ENCODE measurements around the gene ECT2L. TPM values are rescaled to one million over a fixed set of nuclear protein-coding genes. Genes with fewer than 3 reads are reported as not detected.

Gene ECT2L
- total RNA-seq, 1 experiment from 2014 or later = not detected

DNA sequence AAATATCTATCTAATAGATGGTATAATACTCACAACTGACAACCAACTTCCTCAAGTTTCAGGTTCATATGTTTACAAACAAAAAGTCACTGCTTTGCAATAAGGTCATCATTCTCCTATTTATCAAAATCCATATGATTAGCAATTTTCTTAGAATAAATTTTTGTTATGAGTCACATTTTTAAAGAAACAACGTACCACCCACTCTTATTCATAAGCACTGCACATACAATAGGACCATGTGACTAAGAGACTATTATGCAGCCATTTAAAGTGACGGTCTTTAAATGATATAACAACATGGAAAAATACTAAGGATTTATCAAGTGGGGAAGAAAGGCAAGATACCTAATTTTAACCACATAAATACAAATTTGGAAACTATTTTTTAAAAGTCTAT is 152.1 kb downstream of the ECT2L start:
- no peaks in the 10 kb centered on the region for H3K9me3 ChIP-seq
- ChIA-PET CTCF (interaction anchor here (1.0 kb wide), 1 partner anchor 41 kb away, joined by 3 read pairs; no protein-coding TSS in a partner anchor), POLR2A (no interaction called here)
- no TSS peak for BruUV-seq (replicated peaks)
- intact Hi-C loops (cut with micrococcal nuclease; ENCODE audit: unreplicated experiment) = loop anchor here (2.0 to 5.0 kb wide), 2 partner anchors 41 to 79 kb away; partner anchors contain the start of genes ABRACL and REPS1
- Mint-ChIP-seq H3K27me3 (ENCODE audit: insufficient read depth, unreplicated experiment) (no peaks in the 10 kb centered on the region), H3K4me1 (ENCODE audit: low read depth, unreplicated experiment) (peaks cover 29% of the 10 kb centered on the region), H3K27ac (ENCODE audit: unreplicated experiment) (no peak overlapping the region), H3K36me3 (ENCODE audit: insufficient read depth, unreplicated experiment) (peaks cover 39% of the 10 kb centered on the region), H3K4me3 (ENCODE audit: unreplicated experiment) (no peak overlapping the region), H3K9me3 (ENCODE audit: unreplicated experiment) (no peaks in the 10 kb centered on the region)
- peaks cover 14% of the 10 kb centered on the region for H3K4me1 ChIP-seq
- H3K4me3 ChIP-seq (ENCODE audit: low read depth, low read length) = no peak overlapping the region
- no peaks in the 10 kb centered on the region for H3K27me3 ChIP-seq (replicated peaks; ENCODE audit: control insufficient read depth, insufficient read depth, low read length)
- no peak for DNase-seq
- no peaks in the 10 kb centered on the region for H3K36me3 ChIP-seq (ENCODE audit: control insufficient read depth, insufficient read depth, low read length)
- TF ChIP-seq, protein P1, sequence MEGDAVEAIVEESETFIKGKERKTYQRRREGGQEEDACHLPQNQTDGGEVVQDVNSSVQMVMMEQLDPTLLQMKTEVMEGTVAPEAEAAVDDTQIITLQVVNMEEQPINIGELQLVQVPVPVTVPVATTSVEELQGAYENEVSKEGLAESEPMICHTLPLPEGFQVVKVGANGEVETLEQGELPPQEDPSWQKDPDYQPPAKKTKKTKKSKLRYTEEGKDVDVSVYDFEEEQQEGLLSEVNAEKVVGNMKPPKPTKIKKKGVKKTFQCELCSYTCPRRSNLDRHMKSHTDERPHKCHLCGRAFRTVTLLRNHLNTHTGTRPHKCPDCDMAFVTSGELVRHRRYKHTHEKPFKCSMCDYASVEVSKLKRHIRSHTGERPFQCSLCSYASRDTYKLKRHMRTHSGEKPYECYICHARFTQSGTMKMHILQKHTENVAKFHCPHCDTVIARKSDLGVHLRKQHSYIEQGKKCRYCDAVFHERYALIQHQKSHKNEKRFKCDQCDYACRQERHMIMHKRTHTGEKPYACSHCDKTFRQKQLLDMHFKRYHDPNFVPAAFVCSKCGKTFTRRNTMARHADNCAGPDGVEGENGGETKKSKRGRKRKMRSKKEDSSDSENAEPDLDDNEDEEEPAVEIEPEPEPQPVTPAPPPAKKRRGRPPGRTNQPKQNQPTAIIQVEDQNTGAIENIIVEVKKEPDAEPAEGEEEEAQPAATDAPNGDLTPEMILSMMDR (IDR thresholded peaks at IDR 0.05; ENCODE audit: insufficient read depth in 1 of 2, low read depth in 1 of 2, low read length in 1 of 2, severe bottlenecking in 1 of 2, unreplicated experiment in 1 of 2) = no peak

DNA sequence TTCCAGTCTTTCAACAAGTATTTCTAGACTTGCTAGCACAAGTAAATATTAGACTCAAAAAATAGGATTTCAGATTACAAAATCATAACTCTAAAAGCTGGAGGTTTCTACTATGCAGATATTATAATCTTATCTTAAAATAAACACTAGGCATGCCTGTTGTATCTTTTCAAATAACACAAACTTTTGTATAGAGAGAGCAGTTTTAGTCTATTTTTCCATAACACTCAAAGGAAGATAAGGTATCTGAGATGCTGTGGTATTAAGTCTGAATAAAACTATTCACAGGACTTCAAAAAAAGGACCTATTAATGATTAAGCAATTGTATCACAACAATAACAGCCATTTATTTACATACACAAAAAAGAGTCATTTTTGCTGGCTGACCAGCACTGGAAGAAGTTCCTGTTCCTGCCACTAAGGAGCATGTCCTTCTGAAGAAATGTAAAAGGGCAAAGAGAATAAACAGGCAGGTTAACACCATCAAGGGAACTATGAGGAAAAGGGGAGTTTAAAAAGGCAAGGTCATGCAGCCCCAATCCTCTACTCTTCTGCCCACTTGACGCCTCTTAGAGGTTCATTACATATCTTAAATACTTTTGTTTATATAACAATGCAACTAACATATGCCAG is 152.8 kb downstream of the ECT2L start:
- Mint-ChIP-seq H3K4me3 (ENCODE audit: unreplicated experiment) (no peak overlapping the region), H3K9me3 (ENCODE audit: unreplicated experiment) (no peaks in the 10 kb centered on the region), H3K36me3 (ENCODE audit: insufficient read depth, unreplicated experiment) (peaks cover 41% of the 10 kb centered on the region), H3K27me3 (ENCODE audit: insufficient read depth, unreplicated experiment) (no peaks in the 10 kb centered on the region), H3K4me1 (ENCODE audit: low read depth, unreplicated experiment) (peaks cover 29% of the 10 kb centered on the region), H3K27ac (ENCODE audit: unreplicated experiment) (no peak overlapping the region)
- intact Hi-C loops (cut with micrococcal nuclease; ENCODE audit: unreplicated experiment) = loop anchor here (2.0 to 5.0 kb wide), 2 partner anchors 40 to 79 kb away; partner anchors contain the start of genes ABRACL and REPS1
- no peaks in the 10 kb centered on the region for H3K27me3 ChIP-seq (replicated peaks; ENCODE audit: control insufficient read depth, insufficient read depth, low read length)
- POLR2A ChIA-PET = no interaction called here
- H3K4me1 ChIP-seq = peaks cover 14% of the 10 kb centered on the region
- CTCF ChIA-PET = interaction anchor here (1.0 kb wide), 1 partner anchor 41 kb away, joined by 3 read pairs; no protein-coding TSS in a partner anchor
- no peak overlapping the region for H3K4me3 ChIP-seq (ENCODE audit: low read depth, low read length)
- TF ChIP-seq, protein P1 (IDR thresholded peaks at IDR 0.05; ENCODE audit: insufficient read depth in 1 of 2, low read depth in 1 of 2, low read length in 1 of 2, severe bottlenecking in 1 of 2, unreplicated experiment in 1 of 2) = no peak
- DNase-seq = peak in 1 of 2 experiments; percentile 8
- no peaks in the 10 kb centered on the region for H3K36me3 ChIP-seq (ENCODE audit: control insufficient read depth, insufficient read depth, low read length)
- no peaks in the 10 kb centered on the region for H3K9me3 ChIP-seq
- BruUV-seq (replicated peaks) = no TSS peak

DNA sequence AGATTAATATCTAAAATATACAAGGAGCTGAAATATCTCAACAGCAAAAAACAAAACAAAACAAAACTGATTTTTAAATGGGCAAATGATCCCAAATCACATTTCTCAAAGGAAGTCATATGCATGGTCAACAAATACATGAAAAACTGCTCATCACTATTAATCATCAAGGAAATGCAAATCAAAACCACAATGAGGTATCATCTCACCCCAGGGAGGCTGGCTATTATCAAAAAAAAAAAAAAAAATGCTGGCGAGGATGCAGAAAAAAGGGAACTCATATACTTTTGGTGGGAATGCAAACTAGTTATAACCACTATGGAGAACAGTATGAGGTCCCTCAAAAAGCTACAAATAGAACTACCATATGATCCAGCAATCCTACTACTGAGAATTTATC is 157.6 kb downstream of the ECT2L start:
- ChIA-PET CTCF (no interaction called here), POLR2A (no interaction called here)
- no peaks in the 10 kb centered on the region for H3K27me3 Mint-ChIP-seq (ENCODE audit: insufficient read depth, unreplicated experiment)
- no peak overlapping the region for H3K4me3 ChIP-seq (ENCODE audit: low read depth, low read length)
- H3K27me3 ChIP-seq (replicated peaks; ENCODE audit: control insufficient read depth, insufficient read depth, low read length) = no peaks in the 10 kb centered on the region
- no peaks in the 10 kb centered on the region for H3K36me3 ChIP-seq (ENCODE audit: control insufficient read depth, insufficient read depth, low read length)
- intact Hi-C loops (cut with micrococcal nuclease; ENCODE audit: unreplicated experiment) = no loop called here
- TF ChIP-seq, protein P1 (IDR thresholded peaks at IDR 0.05; ENCODE audit: insufficient read depth in 1 of 2, low read depth in 1 of 2, low read length in 1 of 2, severe bottlenecking in 1 of 2, unreplicated experiment in 1 of 2) = no peak
- peaks cover 24% of the 10 kb centered on the region for H3K36me3 Mint-ChIP-seq (ENCODE audit: insufficient read depth, unreplicated experiment)
- H3K4me1 ChIP-seq = peaks cover 28% of the 10 kb centered on the region
- H3K27ac Mint-ChIP-seq (ENCODE audit: unreplicated experiment) = no peak overlapping the region
- H3K4me3 Mint-ChIP-seq (ENCODE audit: unreplicated experiment) = no peak overlapping the region
- BruUV-seq (replicated peaks) = no TSS peak
- H3K4me1 Mint-ChIP-seq (ENCODE audit: low read depth, unreplicated experiment) = peaks cover 42% of the 10 kb centered on the region
- no peaks in the 10 kb centered on the region for H3K9me3 Mint-ChIP-seq (ENCODE audit: unreplicated experiment)
- H3K9me3 ChIP-seq = no peaks in the 10 kb centered on the region
- DNase-seq = no peak

Other genes with a start within 250 kb of the ECT2L start
- gene CCDC28A, start 22.3 kb upstream of the ECT2L start, total RNA-seq (2022) = 8.9 and 10.8 TPM in 2 replicates
- 74.1 and 79.9 TPM in 2 replicates for gene REPS1, start 192.2 kb downstream of the ECT2L start, total RNA-seq (2022)
- gene ABRACL, start 232.7 kb downstream of the ECT2L start, total RNA-seq (2022) = 90.3 and 90.8 TPM in 2 replicates

Measured in Caco-2 (cell line).